ENCODE results near the gene INIP. TPM values are rescaled to one million over a fixed set of nuclear protein-coding genes. Genes with fewer than 3 reads are reported as not detected.

Gene INIP
- total RNA-seq, 1 experiment from 2014 or later, result 24.5 TPM

DNA sequence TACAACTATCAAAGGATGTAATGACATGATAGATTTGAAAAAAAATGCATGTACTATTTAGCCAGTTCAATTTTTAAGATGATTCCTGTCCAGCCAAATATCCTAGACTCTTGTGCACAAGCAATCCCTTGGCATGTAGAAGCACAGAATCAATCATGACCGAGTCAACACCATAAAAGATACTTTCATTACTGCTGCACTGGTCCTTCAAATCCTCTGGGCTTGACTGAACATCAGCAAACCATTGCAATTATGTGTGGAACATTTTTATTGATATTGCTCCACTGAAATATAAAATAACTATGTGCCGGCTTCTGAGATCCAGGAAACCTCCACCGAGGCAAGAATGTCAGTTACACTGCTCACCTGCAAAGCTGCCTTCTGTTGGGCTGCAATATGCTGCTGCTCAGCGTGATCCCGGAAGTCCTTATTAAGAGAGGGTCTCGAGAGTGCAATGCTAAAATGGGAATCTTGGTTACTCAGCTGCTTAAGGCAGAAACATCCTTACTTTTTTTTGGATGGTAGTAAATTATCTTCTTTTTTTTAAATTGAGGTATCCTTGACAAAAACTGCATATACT lies 28.7 kb downstream of the INIP start:
- Histone ChIP-seq H3K4me1 (ENCODE audit: insufficient read depth, low read length) (no peaks in the 10 kb centered on the region), H4K20me1 (ENCODE audit: control insufficient read depth, insufficient read depth, insufficient read length) (no peaks in the 10 kb centered on the region), H3K14ac (ENCODE audit: insufficient read depth, low read length) (no peak overlapping the region), H2BK20ac (ENCODE audit: low read depth, low read length, poor library complexity, severe bottlenecking) (no peak overlapping the region), H3T11ph (ENCODE audit: low read length) (no peak overlapping the region), H2AK5ac (ENCODE audit: insufficient read length, low read length) (no peak overlapping the region), H3K27ac (ENCODE audit: insufficient read length, low read depth, low read length) (no peak overlapping the region), H4K8ac (replicated peaks; ENCODE audit: insufficient read length, low read depth, low read length) (no peak overlapping the region), H3K56ac (ENCODE audit: insufficient read length, low read depth, low read length) (no peak overlapping the region), H2AFZ (ENCODE audit: low read length) (no peak overlapping the region), H2BK15ac (ENCODE audit: low read depth, low read length) (no peak overlapping the region), H3K9ac (ENCODE audit: extremely low read depth, insufficient read length, low read length) (no peak overlapping the region), H3K23me2 (ENCODE audit: insufficient read length, low read depth, low read length, poor library complexity, severe bottlenecking) (no peaks in the 10 kb centered on the region), H2BK12ac (ENCODE audit: insufficient read length, low read depth, low read length) (no peak overlapping the region), H2BK5ac (ENCODE audit: insufficient read length, low read length) (no peak overlapping the region), H4K5ac (ENCODE audit: insufficient read length, low read depth, low read length) (no peak overlapping the region), H3K79me2 (ENCODE audit: insufficient read depth, low read length) (no peaks in the 10 kb centered on the region), H3K27me3 (ENCODE audit: insufficient read depth, low read length) (no peaks in the 10 kb centered on the region; the same call in 1 of the 2 replicates), H3K23ac (ENCODE audit: insufficient read length, low read depth, low read length) (no peak overlapping the region), H3K4ac (ENCODE audit: low read depth, low read length) (no peak overlapping the region), H3K9me3 (ENCODE audit: control insufficient read depth, low read depth, low read length) (no peaks in the 10 kb centered on the region), H3K79me1 (ENCODE audit: insufficient read depth, low read depth, low read length, poor library complexity, severe bottlenecking) (no peaks in the 10 kb centered on the region), H4K91ac (ENCODE audit: insufficient read length, low read depth, low read length) (no peak overlapping the region), H2BK120ac (ENCODE audit: low read depth, low read length, poor library complexity, severe bottlenecking) (no peak overlapping the region), H3K4me2 (ENCODE audit: insufficient read depth, insufficient read length, low read length) (no peak overlapping the region), H3K18ac (ENCODE audit: insufficient read length, low read depth, low read length) (no peak overlapping the region)
- Mint-ChIP-seq H3K36me3 (ENCODE audit: insufficient read depth in 1 of 3, low read depth in 3 of 3) (peaks cover 13 to 75% (median 60%) of the 10 kb centered on the region in 3 experiments; a peak in 6 of 7 replicates), H3K4me3 (no peak overlapping the region), H3K9me3 (no peaks in the 10 kb centered on the region), H3K27me3 (ENCODE audit: low read depth) (no peaks in the 10 kb centered on the region), H3K4me1 (peaks cover 4 to 9% of the 10 kb centered on the region in 2 experiments), H3K27ac (no peak overlapping the region)
- DNase-seq, result no peak
- WGBS (ENCODE audit: extremely low coverage, insufficient read length, low lambda C conversion rate), result no CpG with 5 or more reads among the region's 6 CpGs
- TF ChIP-seq, protein P1, sequence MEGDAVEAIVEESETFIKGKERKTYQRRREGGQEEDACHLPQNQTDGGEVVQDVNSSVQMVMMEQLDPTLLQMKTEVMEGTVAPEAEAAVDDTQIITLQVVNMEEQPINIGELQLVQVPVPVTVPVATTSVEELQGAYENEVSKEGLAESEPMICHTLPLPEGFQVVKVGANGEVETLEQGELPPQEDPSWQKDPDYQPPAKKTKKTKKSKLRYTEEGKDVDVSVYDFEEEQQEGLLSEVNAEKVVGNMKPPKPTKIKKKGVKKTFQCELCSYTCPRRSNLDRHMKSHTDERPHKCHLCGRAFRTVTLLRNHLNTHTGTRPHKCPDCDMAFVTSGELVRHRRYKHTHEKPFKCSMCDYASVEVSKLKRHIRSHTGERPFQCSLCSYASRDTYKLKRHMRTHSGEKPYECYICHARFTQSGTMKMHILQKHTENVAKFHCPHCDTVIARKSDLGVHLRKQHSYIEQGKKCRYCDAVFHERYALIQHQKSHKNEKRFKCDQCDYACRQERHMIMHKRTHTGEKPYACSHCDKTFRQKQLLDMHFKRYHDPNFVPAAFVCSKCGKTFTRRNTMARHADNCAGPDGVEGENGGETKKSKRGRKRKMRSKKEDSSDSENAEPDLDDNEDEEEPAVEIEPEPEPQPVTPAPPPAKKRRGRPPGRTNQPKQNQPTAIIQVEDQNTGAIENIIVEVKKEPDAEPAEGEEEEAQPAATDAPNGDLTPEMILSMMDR (conservative IDR thresholded peaks at IDR 0.05), result no peak

Data from H9 (cell line).